GM12865 (cell line): ENCODE data around the gene RCCD1.

Source experiments
- DNase-seq: peaks from one replicate; pipeline ENCODE4 v3.0.0; 2010; ENCODE audit warnings: low read depth
- H3K4me3 ChIP-seq: 2 replicates; pipeline ENCODE4 v1.5.1; 2011; ENCODE audit warnings: mild to moderate bottlenecking, low read depth, low read length, control low read depth
- CTCF ChIP-seq: IDR thresholded peaks from 2 replicates; pipeline ENCODE4 v1.5.1; 2011; ENCODE audit warnings: low read length, control low read depth, low read depth, inconsistent platforms; ENCODE audit not compliant: insufficient read depth; ENCODE audit errors: missing control alignments

RCCD1 gene

GRCh38 chr15:90994417-90995311 is 40.0 kb downstream of the RCCD1 start, which contains the start of gene PRC1:
PRC1 (minus strand) TSS chr15:90994535; CDS start chr15:90994417, 118 bp downstream.
- peak; percentile 98 for DNase-seq
- H3K4me3 ChIP-seq, result peak within 1 kb of the TSS; percentile 98
- TF ChIP-seq CTCF, result no peak

GRCh38 chr15:90998737-90999136 is 44.1 kb downstream of the RCCD1 start:
- H3K4me3 ChIP-seq, result no peak overlapping the region
- TF ChIP-seq CTCF, result no peak
- no peak for DNase-seq

DNA sequence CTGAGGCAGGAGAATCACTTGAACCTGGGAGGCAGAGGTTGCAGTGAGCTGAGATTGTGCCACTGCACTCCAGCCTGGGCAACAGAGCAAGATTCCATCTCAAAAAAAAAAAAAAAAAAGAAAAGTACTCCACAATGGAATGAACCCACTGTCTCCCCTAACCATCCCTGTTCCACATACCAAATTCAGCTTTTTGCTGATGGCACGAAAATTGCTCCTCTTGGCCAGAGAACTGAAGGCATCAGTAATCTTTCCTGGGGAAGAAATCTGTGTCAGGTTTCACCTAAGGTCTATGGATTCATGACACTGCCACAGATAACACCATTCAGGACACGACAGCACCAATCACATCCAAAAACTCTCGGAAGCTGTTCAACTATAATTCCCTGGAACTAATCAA is 46.5 kb downstream of the RCCD1 start:
- no peak for DNase-seq
- TF ChIP-seq CTCF, result no peak
- no peak overlapping the region for H3K4me3 ChIP-seq

DNA sequence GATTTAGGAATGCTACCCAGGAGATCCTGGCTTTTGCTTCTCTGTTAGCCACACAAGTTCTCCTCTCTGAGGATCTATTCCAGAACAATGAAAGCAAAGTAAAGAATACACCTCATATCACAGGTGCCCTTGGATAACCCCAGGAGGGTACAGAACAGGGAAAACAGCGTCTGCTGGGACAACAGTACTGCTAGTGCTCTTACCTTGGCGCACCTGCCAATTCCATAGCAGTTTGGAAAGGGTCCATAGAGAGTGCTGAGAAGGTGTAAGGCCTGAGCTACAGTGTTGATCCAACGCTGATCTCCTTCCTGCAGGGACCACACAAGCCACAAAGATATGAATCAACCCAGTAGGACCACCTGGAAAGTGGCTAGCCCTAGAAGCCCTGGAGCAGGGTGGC is 52.6 kb downstream of the RCCD1 start:
- TF ChIP-seq CTCF, result no peak
- no peak overlapping the region for H3K4me3 ChIP-seq
- no peak for DNase-seq
